Colonic mucosa (tissue), 4 donors: ENCODE measurements around the gene ZCRB1. TPM values are rescaled to one million over a fixed set of nuclear protein-coding genes. Genes with fewer than 3 reads are reported as not detected.

ENCODE experiments used
- DNase-seq: peaks from one replicate; pipeline ENCODE4 v3.0.0-alpha.2; 2020
- H3K27ac ChIP-seq: fragments of 200-600 bp; one replicate; pipeline ENCODE4 v1.8.0; 2021
- H3K27me3 ChIP-seq: fragments of 200-600 bp; one replicate; pipeline ENCODE4 v1.8.0; 2021
- H3K36me3 ChIP-seq: fragments of 200-600 bp; one replicate; pipeline ENCODE4 v1.8.0; 2021
- H3K4me1 ChIP-seq: fragments of 200-600 bp; one replicate; pipeline ENCODE4 v1.8.0; 2021; ENCODE audit warnings: mild to moderate bottlenecking
- H3K4me3 ChIP-seq: fragments of 200-600 bp; one replicate; pipeline ENCODE4 v1.8.0; 2021
- H3K9ac ChIP-seq, 2 donors: one replicate each; pipeline ENCODE4 v1.7.0; 2013; ENCODE audit warnings: control low read depth in 2 of 2, low read depth in 2 of 2, low read length in 2 of 2
- H3K9me3 ChIP-seq: fragments of 200-600 bp; one replicate; pipeline ENCODE4 v1.8.0; 2021
- CTCF ChIP-seq: fragments of 200-600 bp; IDR thresholded peaks from one replicate; pipeline ENCODE4 v1.8.0; 2022; ENCODE audit warnings: antibody characterized with exemption, mild to moderate bottlenecking
- intact Hi-C: fragments of 100-400 bp; cut with DNase I; formaldehyde crosslinking; loops from one replicate; pipeline ENCODE4 v1.14.1; 2022
- total RNA-seq, 2 donors: library from RNA; stranded (reverse); fragmentation: NEBNext Ultra II Directional in 1 of 2; extraction: Animal tissue kit (Norgen Biotek cat#: 25700) in 1 of 2; gene quantifications; one replicate each; pipeline ENCODE4 v1.2.1, GENCODE V29; 2021
- donor health status: healthy.
- donor health status: DM: no; HTN: no; CAD: no.
- donor health status: DM: no; HTN: no; CAD: no.

The ZCRB1 gene
- total RNA-seq, 2 donors from 2014 or later, result 31.2 to 35.5 TPM

GRCh38 chr12:42282294-42282693 is 43.6 kb downstream of the ZCRB1 start:
- Histone ChIP-seq H3K9me3 (no peaks in the 10 kb centered on the region), H3K4me1 (no peaks in the 10 kb centered on the region), H3K27me3 (no peaks in the 10 kb centered on the region), H3K27ac (no peak overlapping the region), H3K9ac (no peak overlapping the region), H3K36me3 (no peaks in the 10 kb centered on the region), H3K4me3 (no peak overlapping the region)
- no peak for DNase-seq
- intact Hi-C loops, result no loop called here
- TF ChIP-seq CTCF, result no peak

DNA sequence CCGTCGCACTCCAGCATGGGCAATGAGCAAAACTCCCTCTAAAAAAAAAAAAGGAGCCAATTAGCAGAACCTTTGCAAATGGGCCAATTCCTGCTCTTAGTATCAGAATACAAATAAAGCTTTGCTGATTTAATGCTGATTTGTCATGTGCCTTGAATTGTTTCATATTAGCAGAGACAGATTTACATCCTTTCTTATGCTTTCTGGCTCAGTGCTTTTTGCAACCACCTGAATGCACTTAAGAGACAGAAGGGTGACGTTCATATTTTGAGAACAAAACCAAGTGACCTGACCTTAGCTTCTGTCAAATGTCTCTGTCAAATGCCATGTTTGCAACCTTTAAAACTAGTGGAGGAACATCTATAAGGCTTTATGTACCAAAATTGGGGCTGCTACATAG is 44.0 kb downstream of the ZCRB1 start:
- Histone ChIP-seq H3K36me3 (no peaks in the 10 kb centered on the region), H3K4me1 (no peaks in the 10 kb centered on the region), H3K27me3 (no peaks in the 10 kb centered on the region), H3K27ac (no peak overlapping the region), H3K9me3 (no peaks in the 10 kb centered on the region), H3K9ac (no peak overlapping the region), H3K4me3 (no peak overlapping the region)
- no peak for TF ChIP-seq CTCF
- intact Hi-C loops, result no loop called here
- no peak for DNase-seq

- no peak overlapping the region for H3K27ac ChIP-seq
- H3K36me3 ChIP-seq, result no peaks in the 10 kb centered on the region
Measured at GRCh38 chr12:42281278-42281677, 44.6 kb downstream of the ZCRB1 start.

GRCh38 chr12:42278128-42278510 is 47.8 kb downstream of the ZCRB1 start:
- DNase-seq, result no peak
- no peak overlapping the region for H3K27ac ChIP-seq
- no peaks in the 10 kb centered on the region for H3K4me1 ChIP-seq
- H3K36me3 ChIP-seq, result no peaks in the 10 kb centered on the region
- no peak for TF ChIP-seq CTCF
- no peak overlapping the region for H3K4me3 ChIP-seq
- H3K9me3 ChIP-seq, result no peaks in the 10 kb centered on the region
- no peaks in the 10 kb centered on the region for H3K27me3 ChIP-seq
- no peak overlapping the region for H3K9ac ChIP-seq
- intact Hi-C loops, result no loop called here

More at GRCh38 chr12:42281278-42281677, 44.6 kb downstream of the ZCRB1 start:
- no peak for DNase-seq
- no peaks in the 10 kb centered on the region for H3K9me3 ChIP-seq
- no peaks in the 10 kb centered on the region for H3K27me3 ChIP-seq
- no peak overlapping the region for H3K9ac ChIP-seq
- TF ChIP-seq CTCF, result no peak
- no peak overlapping the region for H3K4me3 ChIP-seq
- H3K4me1 ChIP-seq, result no peaks in the 10 kb centered on the region
- intact Hi-C loops, result no loop called here

GRCh38 chr12:42277396-42278127 is 48.3 kb downstream of the ZCRB1 start:
- DNase-seq, result no peak
- no peak overlapping the region for H3K4me3 ChIP-seq
- H3K36me3 ChIP-seq, result no peaks in the 10 kb centered on the region
- no peaks in the 10 kb centered on the region for H3K4me1 ChIP-seq
- no peak overlapping the region for H3K9ac ChIP-seq
- H3K27me3 ChIP-seq, result no peaks in the 10 kb centered on the region
- intact Hi-C loops, result no loop called here
- TF ChIP-seq CTCF, result no peak
- no peaks in the 10 kb centered on the region for H3K9me3 ChIP-seq
- no peak overlapping the region for H3K27ac ChIP-seq
